A549 (cell line): ENCODE measurements around the gene MCAM. TPM values are rescaled to one million over a fixed set of nuclear protein-coding genes. Genes with fewer than 3 reads are reported as not detected.

Experiments used
- ATAC-seq, 2 experiments: fragments of 200-7000 bp in 1 of 2; fragments of >200 bp in 1 of 2; cut with Nextera tagmentation in 1 of 2; cut with Tn5 transposase in 1 of 2; 3 replicates each; pipeline versions ENCODE4 v1.8.0 to v1.9.1; 2018 to 2020; ENCODE audit warnings: mild to moderate bottlenecking in 1 of 2, moderate library complexity in 1 of 2
- CTCF ChIA-PET: fragments of 300-600 bp; sonication (Branson Sonifier 250); formaldehyde crosslinking; extraction: SDS; loops from one replicate; lab custom pipeline; 2021; ENCODE audit warnings: antibody characterized with exemption, inconsistent platforms; lab: Yijun Ruan, JAX
- POLR2A ChIA-PET: fragments of 350-600 bp; formaldehyde crosslinking; extraction: SDS; loops from one replicate; lab custom pipeline; 2021; ENCODE audit warnings: antibody characterized with exemption, inconsistent platforms; lab: Yijun Ruan, JAX
- DNase-seq, 2 experiments: peaks; one replicate each; pipeline versions ENCODE4 v3.0.0 to v3.0.0-alpha.2; 2011 to 2016; ENCODE audit warnings: low read depth in 1 of 2, low spot score in 1 of 2
- FAIRE-seq: peaks from 2 replicates; lab custom pipeline; 2011; peaks lifted over from hg19 to GRCh38; lab: Jason Lieb, UNC
- H3K27ac ChIP-seq, 2 experiments: fragments of >200 bp; sonication (Bioruptor Twin); formaldehyde crosslinking; 3 replicates each; pipeline ENCODE4 v1.5.1; 2016 to 2017
- H3K4me1 ChIP-seq: fragments of >200 bp; sonication (Bioruptor Twin); formaldehyde crosslinking; 3 replicates; pipeline ENCODE4 v1.6.1; 2016
- H3K4me2 ChIP-seq: fragments of >200 bp; sonication (Bioruptor Twin); formaldehyde crosslinking; 3 replicates; pipeline ENCODE4 v1.6.1; 2016
- H3K4me3 ChIP-seq: fragments of >200 bp; sonication (Bioruptor Twin); formaldehyde crosslinking; 3 replicates; pipeline ENCODE4 v1.5.1; 2016
- H3K9me3 ChIP-seq: fragments of >200 bp; sonication (Bioruptor Twin); formaldehyde crosslinking; 3 replicates; pipeline ENCODE4 v1.6.1; 2016
- CEBPB ChIP-seq, 2 experiments: fragments of >200 bp in 1 of 2; sonication (Bioruptor Twin) in 1 of 2; formaldehyde crosslinking in 1 of 2; IDR thresholded peaks; 2 replicates each; pipeline ENCODE4 v1.6.1; 2012 to 2016
- CHD2 ChIP-seq: fragments of 150-350 bp; IDR thresholded peaks from 2 replicates; pipeline ENCODE4 v1.6.1; 2014; ENCODE audit warnings: low read length; ENCODE audit not compliant: partially characterized antibody
- CHD4 ChIP-seq: fragments of 200-600 bp; sonication (generic); IDR thresholded peaks from 2 replicates; pipeline ENCODE4 v1.6.1; 2016; ENCODE audit warnings: antibody characterized with exemption, mild to moderate bottlenecking, borderline replicate concordance
- EHF ChIP-seq: fragments of 250-450 bp; sonication (Bioruptor Pico); IDR thresholded peaks from 2 replicates; pipeline ENCODE4 v1.5.0; 2020; ENCODE audit warnings: mild to moderate bottlenecking
- GATA3 ChIP-seq: IDR thresholded peaks from 2 replicates; pipeline ENCODE4 v1.6.1; 2012; ENCODE audit warnings: borderline replicate concordance
- HDAC2 ChIP-seq: fragments of 200-600 bp; sonication (generic); IDR thresholded peaks from 2 replicates; pipeline ENCODE4 v1.6.1; 2016
- HOXB5 ChIP-seq: fragments of 250-450 bp; sonication (Bioruptor Pico); IDR thresholded peaks from 2 replicates; pipeline ENCODE4 v1.5.0; 2020; ENCODE audit warnings: mild to moderate bottlenecking, moderate library complexity
- JUN ChIP-seq, 2 experiments: fragments of >200 bp; sonication (Bioruptor Twin); formaldehyde crosslinking; IDR thresholded peaks; 2 replicates in 1 of 2; 3 replicates in 1 of 2; pipeline ENCODE4 v1.6.1; 2016 to 2017
- JUNB ChIP-seq: fragments of >200 bp; sonication (Bioruptor Twin); formaldehyde crosslinking; IDR thresholded peaks from 2 replicates; pipeline ENCODE4 v1.6.1; 2016
- KDM5A ChIP-seq: fragments of 200-600 bp; sonication (generic); IDR thresholded peaks from 2 replicates; pipeline ENCODE4 v1.6.1; 2016; ENCODE audit warnings: antibody characterized with exemption, mild to moderate bottlenecking
- MAZ ChIP-seq: fragments of 150-350 bp; IDR thresholded peaks from 2 replicates; pipeline ENCODE4 v1.6.1; 2014; ENCODE audit warnings: antibody characterized with exemption, low read depth, low read length, borderline replicate concordance
- POLR2A ChIP-seq: IDR thresholded peaks from 2 replicates; pipeline ENCODE4 v1.6.1; 2012; ENCODE audit warnings: mild to moderate bottlenecking, low read length
- RAD21 ChIP-seq, 2 experiments: fragments of >200 bp in 1 of 2; sonication (Bioruptor Twin) in 1 of 2; formaldehyde crosslinking in 1 of 2; IDR thresholded peaks in 1 of 2; conservative IDR thresholded peaks in 1 of 2; 2 replicates in 1 of 2; 3 replicates in 1 of 2; pipeline ENCODE4 v1.6.1; 2012 to 2018; ENCODE audit warnings: inconsistent platforms in 1 of 2
- RARB ChIP-seq: fragments of 250-450 bp; sonication (Bioruptor Pico); IDR thresholded peaks from 2 replicates; pipeline ENCODE4 v1.8.0; 2021; ENCODE audit warnings: mild to moderate bottlenecking, moderate library complexity
- SMC3 ChIP-seq: fragments of >200 bp; sonication (Bioruptor Twin); formaldehyde crosslinking; IDR thresholded peaks from 3 replicates; pipeline ENCODE4 v1.6.1; 2018; ENCODE audit warnings: inconsistent platforms
- ZSCAN20 ChIP-seq: fragments of 250-450 bp; sonication (Bioruptor Pico); IDR thresholded peaks from 2 replicates; pipeline ENCODE4 v1.8.0; 2022; ENCODE audit warnings: mild to moderate bottlenecking, moderate library complexity
- WGBS: methylation state at CpG from one replicate; pipeline ENCODE4 v1.1.6; 2017; ENCODE audit errors: missing lambda C conversion rate; 5-methylcytosine and 5-hydroxymethylcytosine counted together
- polyA plus RNA-seq, 4 experiments: library from polyadenylated mRNA; depleted of rRNA in 3 of 4; stranded (reverse); fragments of >200 nt; fragmentation: RNase III in 1 of 4; extraction: RNeasy Plus Mini Kit Qiagen cat#74134 plus additional on column Dnase treatment in 1 of 4; gene quantifications; 2 replicates in 3 of 4; 3 replicates in 1 of 4; pipeline ENCODE4 v1.2.3, GENCODE V29; 2011 to 2017
- TF ChIP-seq, protein P1 (sequence below): fragments of >200 bp; sonication (Bioruptor Twin); formaldehyde crosslinking; IDR thresholded peaks from 3 replicates; pipeline ENCODE4 v1.5.1; 2016
- TF ChIP-seq, protein P2 (sequence below): IDR thresholded peaks from 2 replicates; pipeline ENCODE4 v1.6.1; 2012
- TF ChIP-seq, protein P3 (sequence below): fragments of 200-600 bp; sonication (generic); IDR thresholded peaks from 2 replicates; pipeline ENCODE4 v1.6.1; 2016; ENCODE audit warnings: antibody characterized with exemption, mild to moderate bottlenecking, moderate library complexity
- TF ChIP-seq, protein P4 (sequence below): fragments of 150-350 bp; IDR thresholded peaks from 2 replicates; pipeline ENCODE4 v1.6.1; 2014; ENCODE audit warnings: low read depth, mild to moderate bottlenecking, low read length
- TF ChIP-seq, protein P5 (sequence below): IDR thresholded peaks from 2 replicates; pipeline ENCODE4 v1.6.1; 2012; ENCODE audit warnings: low read depth, borderline replicate concordance
- TF ChIP-seq, protein P6 (sequence below): fragments of >200 bp; sonication (Bioruptor Twin); formaldehyde crosslinking; IDR thresholded peaks from 3 replicates; pipeline ENCODE4 v1.6.1; 2016

The MCAM gene
- polyA plus RNA-seq, 2 of the 4 experiments (the other 2 are of a cell fraction) = 5.4 to 14.9 TPM

DNA sequence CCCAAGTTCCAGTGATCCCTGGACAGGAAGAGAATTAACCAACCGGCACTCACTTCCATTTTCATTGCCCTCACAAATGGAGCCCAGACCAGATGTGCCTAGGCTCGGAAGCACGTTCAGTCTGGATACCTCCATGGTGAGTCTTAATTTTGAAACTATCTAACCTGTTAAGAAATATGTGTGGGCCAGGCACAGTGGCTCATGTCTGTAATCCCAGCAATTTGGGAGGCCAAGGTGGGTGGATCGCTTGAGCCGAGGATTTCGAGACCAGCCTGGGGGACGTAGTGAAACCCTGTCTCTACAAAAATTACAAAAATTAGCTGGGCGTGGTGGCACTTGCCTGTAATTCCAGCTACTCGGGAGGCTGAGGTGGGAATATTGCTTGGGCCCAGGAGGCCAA lies 31.5 kb downstream of the MCAM start:
- Histone ChIP-seq H3K4me3 (no peak overlapping the region), H3K27ac (no peak overlapping the region), H3K9me3 (peaks cover 2% of the 10 kb centered on the region; the same call in 2 of the 3 replicates), H3K4me1 (no peaks in the 10 kb centered on the region), H3K4me2 (no peak overlapping the region)
- TF ChIP-seq EHF (CRISPR knock-in tag) (no peak), JUN (IDR thresholded peaks at IDR 0.05) (no peak), SMC3 (no peak), CEBPB (IDR thresholded peaks at IDR 0.05) (no peak), CHD4 (no peak), HDAC2 (no peak), CHD2 (no peak), RARB (CRISPR knock-in tag) (no peak), HOXB5 (CRISPR knock-in tag) (no peak), JUNB (no peak)
- TF ChIP-seq, protein P1, sequence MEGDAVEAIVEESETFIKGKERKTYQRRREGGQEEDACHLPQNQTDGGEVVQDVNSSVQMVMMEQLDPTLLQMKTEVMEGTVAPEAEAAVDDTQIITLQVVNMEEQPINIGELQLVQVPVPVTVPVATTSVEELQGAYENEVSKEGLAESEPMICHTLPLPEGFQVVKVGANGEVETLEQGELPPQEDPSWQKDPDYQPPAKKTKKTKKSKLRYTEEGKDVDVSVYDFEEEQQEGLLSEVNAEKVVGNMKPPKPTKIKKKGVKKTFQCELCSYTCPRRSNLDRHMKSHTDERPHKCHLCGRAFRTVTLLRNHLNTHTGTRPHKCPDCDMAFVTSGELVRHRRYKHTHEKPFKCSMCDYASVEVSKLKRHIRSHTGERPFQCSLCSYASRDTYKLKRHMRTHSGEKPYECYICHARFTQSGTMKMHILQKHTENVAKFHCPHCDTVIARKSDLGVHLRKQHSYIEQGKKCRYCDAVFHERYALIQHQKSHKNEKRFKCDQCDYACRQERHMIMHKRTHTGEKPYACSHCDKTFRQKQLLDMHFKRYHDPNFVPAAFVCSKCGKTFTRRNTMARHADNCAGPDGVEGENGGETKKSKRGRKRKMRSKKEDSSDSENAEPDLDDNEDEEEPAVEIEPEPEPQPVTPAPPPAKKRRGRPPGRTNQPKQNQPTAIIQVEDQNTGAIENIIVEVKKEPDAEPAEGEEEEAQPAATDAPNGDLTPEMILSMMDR = no peak
- TF ChIP-seq, protein P2, sequence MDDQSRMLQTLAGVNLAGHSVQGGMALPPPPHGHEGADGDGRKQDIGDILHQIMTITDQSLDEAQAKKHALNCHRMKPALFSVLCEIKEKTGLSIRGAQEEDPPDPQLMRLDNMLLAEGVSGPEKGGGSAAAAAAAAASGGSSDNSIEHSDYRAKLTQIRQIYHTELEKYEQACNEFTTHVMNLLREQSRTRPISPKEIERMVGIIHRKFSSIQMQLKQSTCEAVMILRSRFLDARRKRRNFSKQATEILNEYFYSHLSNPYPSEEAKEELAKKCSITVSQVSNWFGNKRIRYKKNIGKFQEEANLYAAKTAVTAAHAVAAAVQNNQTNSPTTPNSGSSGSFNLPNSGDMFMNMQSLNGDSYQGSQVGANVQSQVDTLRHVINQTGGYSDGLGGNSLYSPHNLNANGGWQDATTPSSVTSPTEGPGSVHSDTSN = no peak
- TF ChIP-seq, protein P3, sequence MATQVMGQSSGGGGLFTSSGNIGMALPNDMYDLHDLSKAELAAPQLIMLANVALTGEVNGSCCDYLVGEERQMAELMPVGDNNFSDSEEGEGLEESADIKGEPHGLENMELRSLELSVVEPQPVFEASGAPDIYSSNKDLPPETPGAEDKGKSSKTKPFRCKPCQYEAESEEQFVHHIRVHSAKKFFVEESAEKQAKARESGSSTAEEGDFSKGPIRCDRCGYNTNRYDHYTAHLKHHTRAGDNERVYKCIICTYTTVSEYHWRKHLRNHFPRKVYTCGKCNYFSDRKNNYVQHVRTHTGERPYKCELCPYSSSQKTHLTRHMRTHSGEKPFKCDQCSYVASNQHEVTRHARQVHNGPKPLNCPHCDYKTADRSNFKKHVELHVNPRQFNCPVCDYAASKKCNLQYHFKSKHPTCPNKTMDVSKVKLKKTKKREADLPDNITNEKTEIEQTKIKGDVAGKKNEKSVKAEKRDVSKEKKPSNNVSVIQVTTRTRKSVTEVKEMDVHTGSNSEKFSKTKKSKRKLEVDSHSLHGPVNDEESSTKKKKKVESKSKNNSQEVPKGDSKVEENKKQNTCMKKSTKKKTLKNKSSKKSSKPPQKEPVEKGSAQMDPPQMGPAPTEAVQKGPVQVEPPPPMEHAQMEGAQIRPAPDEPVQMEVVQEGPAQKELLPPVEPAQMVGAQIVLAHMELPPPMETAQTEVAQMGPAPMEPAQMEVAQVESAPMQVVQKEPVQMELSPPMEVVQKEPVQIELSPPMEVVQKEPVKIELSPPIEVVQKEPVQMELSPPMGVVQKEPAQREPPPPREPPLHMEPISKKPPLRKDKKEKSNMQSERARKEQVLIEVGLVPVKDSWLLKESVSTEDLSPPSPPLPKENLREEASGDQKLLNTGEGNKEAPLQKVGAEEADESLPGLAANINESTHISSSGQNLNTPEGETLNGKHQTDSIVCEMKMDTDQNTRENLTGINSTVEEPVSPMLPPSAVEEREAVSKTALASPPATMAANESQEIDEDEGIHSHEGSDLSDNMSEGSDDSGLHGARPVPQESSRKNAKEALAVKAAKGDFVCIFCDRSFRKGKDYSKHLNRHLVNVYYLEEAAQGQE = no peak
- TF ChIP-seq, protein P4, sequence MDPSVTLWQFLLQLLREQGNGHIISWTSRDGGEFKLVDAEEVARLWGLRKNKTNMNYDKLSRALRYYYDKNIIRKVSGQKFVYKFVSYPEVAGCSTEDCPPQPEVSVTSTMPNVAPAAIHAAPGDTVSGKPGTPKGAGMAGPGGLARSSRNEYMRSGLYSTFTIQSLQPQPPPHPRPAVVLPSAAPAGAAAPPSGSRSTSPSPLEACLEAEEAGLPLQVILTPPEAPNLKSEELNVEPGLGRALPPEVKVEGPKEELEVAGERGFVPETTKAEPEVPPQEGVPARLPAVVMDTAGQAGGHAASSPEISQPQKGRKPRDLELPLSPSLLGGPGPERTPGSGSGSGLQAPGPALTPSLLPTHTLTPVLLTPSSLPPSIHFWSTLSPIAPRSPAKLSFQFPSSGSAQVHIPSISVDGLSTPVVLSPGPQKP = no peak
- TF ChIP-seq, protein P5, sequence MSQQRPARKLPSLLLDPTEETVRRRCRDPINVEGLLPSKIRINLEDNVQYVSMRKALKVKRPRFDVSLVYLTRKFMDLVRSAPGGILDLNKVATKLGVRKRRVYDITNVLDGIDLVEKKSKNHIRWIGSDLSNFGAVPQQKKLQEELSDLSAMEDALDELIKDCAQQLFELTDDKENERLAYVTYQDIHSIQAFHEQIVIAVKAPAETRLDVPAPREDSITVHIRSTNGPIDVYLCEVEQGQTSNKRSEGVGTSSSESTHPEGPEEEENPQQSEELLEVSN = no peak
- WGBS = 98% methylated on average over 9 of the region's 9 CpGs
- ChIA-PET CTCF (interaction anchor here (0.6 to 2.3 kb wide), 11 partner anchors 12 to 116 kb away, joined by 3 to 7 read pairs (median 4); partner anchors contain the start of gene CBL), POLR2A (interaction anchor here (1.3 kb wide), 1 partner anchor 191 kb away, joined by 3 read pairs; no protein-coding TSS in a partner anchor)
- ATAC-seq (no peak), DNase-seq (no peak), FAIRE-seq (no peak)

DNA sequence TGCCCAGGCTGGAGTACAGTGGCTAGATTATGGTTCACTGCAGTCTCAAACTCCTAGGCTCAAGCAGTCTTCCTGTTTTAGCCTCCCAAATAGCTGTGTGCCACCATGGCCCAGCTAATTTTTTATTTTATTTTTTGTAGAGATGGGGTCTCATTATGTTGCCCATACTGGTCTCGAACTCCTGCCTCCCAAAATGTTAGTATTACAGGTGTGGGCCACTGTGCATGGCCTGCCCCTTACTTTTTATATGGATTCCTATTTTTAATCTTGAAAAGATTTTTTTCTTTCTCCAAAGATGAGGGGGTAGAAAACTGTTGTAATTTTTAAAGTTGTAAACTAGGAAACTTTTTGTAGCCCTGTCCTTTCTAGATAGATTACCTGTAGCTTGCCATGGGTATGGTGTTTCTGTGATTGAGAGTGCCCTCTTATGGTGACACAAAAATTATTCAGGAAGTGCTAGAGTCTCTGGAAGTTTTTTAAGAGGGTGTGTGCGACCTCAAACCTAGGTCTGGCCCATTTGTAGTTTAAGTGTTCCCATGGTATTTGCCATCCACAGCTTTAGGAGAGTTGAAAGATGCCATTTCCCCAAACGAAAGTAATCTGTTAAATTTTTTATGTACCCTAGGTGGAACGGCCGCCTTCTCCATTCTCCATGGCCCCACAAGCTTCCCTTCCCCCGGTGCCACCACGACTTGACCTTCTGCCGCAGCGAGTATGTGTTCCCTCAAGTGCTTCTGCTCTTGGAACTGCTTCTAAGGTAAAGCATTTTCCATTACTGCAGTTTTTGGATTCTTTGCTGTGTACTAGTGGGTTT lies 32.4 kb downstream of the MCAM start:
- CTCF ChIA-PET = interaction anchor here (0.6 to 2.3 kb wide), 22 partner anchors 7 to 239 kb away, joined by 3 to 9 read pairs (median 4); partner anchors contain the start of genes ABCG4, C2CD2L and CBL
- POLR2A ChIA-PET = interaction anchor here (1.3 kb wide), 1 partner anchor 190 kb away, joined by 3 read pairs; no protein-coding TSS in a partner anchor
- FAIRE-seq = no peak
- TF ChIP-seq ZSCAN20 (CRISPR knock-in tag) = no peak
- TF ChIP-seq RAD21 (conservative IDR thresholded peaks at IDR 0.05 in 1 of 2, IDR thresholded peaks at IDR 0.05 in 1 of 2) = peak; percentile 41 to 49; a peak in 4 of 5 replicates
- TF ChIP-seq, protein P5 = no peak
- no peak for TF ChIP-seq KDM5A
- no peak for TF ChIP-seq GATA3
- TF ChIP-seq CHD4 = no peak
- TF ChIP-seq MAZ = no peak
- TF ChIP-seq POLR2A = no peak
- TF ChIP-seq, protein P1 = peak; percentile 51
- TF ChIP-seq, protein P6, sequence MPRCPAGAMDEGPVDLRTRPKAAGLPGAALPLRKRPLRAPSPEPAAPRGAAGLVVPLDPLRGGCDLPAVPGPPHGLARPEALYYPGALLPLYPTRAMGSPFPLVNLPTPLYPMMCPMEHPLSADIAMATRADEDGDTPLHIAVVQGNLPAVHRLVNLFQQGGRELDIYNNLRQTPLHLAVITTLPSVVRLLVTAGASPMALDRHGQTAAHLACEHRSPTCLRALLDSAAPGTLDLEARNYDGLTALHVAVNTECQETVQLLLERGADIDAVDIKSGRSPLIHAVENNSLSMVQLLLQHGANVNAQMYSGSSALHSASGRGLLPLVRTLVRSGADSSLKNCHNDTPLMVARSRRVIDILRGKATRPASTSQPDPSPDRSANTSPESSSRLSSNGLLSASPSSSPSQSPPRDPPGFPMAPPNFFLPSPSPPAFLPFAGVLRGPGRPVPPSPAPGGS = no peak

More for the DNA sequence above, 32.4 kb downstream of the MCAM start:
- peak; percentile 25 to 39 for DNase-seq
- ATAC-seq = peak; percentile 62 to 82; a peak in 3 of 6 replicates
- Histone ChIP-seq H3K9me3 (no peaks in the 10 kb centered on the region), H3K4me1 (no peaks in the 10 kb centered on the region), H3K4me3 (no peak overlapping the region), H3K27ac (no peak overlapping the region), H3K4me2 (no peak overlapping the region)
- WGBS = 73% methylated on average over 9 of the region's 9 CpGs
